A549 treated with AZD2906 at 1 μM for 4 hours (cell line): ENCODE data around the gene THAP9. TPM values are rescaled to one million over a fixed set of nuclear protein-coding genes. Genes with fewer than 3 reads are reported as not detected.

ENCODE experiments used
- total RNA-seq: library from RNA; stranded (reverse); fragments of 200-300 nt; extraction: Qiagen RNA extraction; gene quantifications from 5 replicates; pipeline ENCODE4 v1.2.3, GENCODE V29; 2022

THAP9 gene, protein sequence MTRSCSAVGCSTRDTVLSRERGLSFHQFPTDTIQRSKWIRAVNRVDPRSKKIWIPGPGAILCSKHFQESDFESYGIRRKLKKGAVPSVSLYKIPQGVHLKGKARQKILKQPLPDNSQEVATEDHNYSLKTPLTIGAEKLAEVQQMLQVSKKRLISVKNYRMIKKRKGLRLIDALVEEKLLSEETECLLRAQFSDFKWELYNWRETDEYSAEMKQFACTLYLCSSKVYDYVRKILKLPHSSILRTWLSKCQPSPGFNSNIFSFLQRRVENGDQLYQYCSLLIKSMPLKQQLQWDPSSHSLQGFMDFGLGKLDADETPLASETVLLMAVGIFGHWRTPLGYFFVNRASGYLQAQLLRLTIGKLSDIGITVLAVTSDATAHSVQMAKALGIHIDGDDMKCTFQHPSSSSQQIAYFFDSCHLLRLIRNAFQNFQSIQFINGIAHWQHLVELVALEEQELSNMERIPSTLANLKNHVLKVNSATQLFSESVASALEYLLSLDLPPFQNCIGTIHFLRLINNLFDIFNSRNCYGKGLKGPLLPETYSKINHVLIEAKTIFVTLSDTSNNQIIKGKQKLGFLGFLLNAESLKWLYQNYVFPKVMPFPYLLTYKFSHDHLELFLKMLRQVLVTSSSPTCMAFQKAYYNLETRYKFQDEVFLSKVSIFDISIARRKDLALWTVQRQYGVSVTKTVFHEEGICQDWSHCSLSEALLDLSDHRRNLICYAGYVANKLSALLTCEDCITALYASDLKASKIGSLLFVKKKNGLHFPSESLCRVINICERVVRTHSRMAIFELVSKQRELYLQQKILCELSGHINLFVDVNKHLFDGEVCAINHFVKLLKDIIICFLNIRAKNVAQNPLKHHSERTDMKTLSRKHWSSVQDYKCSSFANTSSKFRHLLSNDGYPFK
- 1.4 to 1.8 TPM (median 1.7 TPM) in 5 replicates for total RNA-seq

DNA sequence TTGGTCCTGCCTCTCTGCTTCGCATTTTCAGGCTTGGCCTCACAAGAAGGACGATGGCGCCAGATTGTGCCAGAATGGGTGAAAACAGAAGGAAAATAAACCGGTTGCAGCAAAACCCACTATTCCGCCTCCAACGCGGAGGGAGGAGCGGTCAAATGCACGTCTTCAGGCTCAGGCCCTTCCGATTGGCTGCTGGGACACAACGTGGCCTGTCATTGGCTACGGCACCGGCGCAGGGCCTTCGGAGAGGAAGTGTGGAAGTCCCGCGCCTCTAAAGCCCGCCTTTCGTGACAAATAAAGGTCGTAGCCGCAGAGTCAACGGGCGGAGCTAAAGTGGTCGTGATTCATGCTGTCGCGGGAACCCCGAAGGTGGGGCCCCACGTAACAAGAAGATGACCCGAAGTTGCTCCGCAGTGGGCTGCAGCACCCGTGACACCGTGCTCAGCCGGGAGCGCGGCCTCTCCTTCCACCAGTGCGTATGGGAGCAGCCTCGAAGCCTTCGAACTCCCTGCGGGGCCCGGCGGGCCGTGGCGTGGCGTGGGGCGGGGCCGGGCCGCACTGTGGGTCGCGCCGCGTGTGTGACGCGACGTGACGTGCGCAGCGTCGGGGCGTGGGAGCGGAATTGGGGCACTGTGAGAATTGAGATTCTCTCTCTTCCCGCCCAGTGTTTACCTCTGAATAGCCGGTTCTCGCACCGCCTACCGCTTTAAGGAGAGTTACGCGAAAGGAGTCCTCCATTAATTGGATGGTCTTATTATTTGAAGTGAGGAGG, at the start of gene THAP9:
THAP9 (plus strand) TSS at position 325 of the 772 bp plus-strand sequence; CDS start at position 393, 68 bp downstream.

GRCh38 chr4:82890901-82891706, 9.4 kb upstream of the THAP9 start, which contains the start of gene SEC31A:
Gene SEC31A, minus strand, starts transcription at chr4:82891153. Its CDS starts 9,217 bp downstream, at chr4:82881936.

Other genes with a start within 250 kb of the THAP9 start
- 5.8 to 6.7 TPM (median 6.5 TPM) in 5 replicates for gene SCD5, start 101.9 kb upstream of the THAP9 start, total RNA-seq
- 77.0 to 90.1 TPM (median 82.5 TPM) in 5 replicates for gene SEC31A, start 9.6 kb upstream of the THAP9 start, total RNA-seq
- gene LIN54, start 110.1 kb downstream of the THAP9 start, total RNA-seq = 5.5 to 7.2 TPM (median 6.6 TPM) in 5 replicates
- gene COPS4, start 134.4 kb downstream of the THAP9 start, total RNA-seq = 22.6 to 38.3 TPM (median 23.0 TPM) in 5 replicates
- gene PLAC8, start 214.0 kb downstream of the THAP9 start, total RNA-seq = 0.63 to 1.2 TPM (median 0.93 TPM) in 5 replicates